ENCODE measurements around the gene CSN3. TPM values are rescaled to one million over a fixed set of nuclear protein-coding genes. Genes with fewer than 3 reads are reported as not detected.
"Not testable (repeated sequence)": the region's sequence is repeated elsewhere in the genome, so short reads cannot be mapped to it uniquely, and the experiment has no call there.

CSN3 gene
- total RNA-seq, 2 experiments from 2014 or later, result not detected

- ChIA-PET CTCF (no interaction called here), POLR2A (no interaction called here)
- H3K4me3 Mint-ChIP-seq, result no peak overlapping the region
- ATAC-seq (no peak), DNase-seq (no peak)
- TF ChIP-seq CTCF (IDR thresholded peaks at IDR 0.05), result no peak
- no peaks in the 10 kb centered on the region for H3K27me3 Mint-ChIP-seq
- H3K4me1 Mint-ChIP-seq (ENCODE audit: low read depth), result no peaks in the 10 kb centered on the region
- intact Hi-C loops (cut with micrococcal nuclease), result no loop called here
- H3K9me3 Mint-ChIP-seq, result no peaks in the 10 kb centered on the region
- no peak overlapping the region for H3K27ac Mint-ChIP-seq
- no peaks in the 10 kb centered on the region for H3K36me3 Mint-ChIP-seq (ENCODE audit: low read depth)
These were observed 38.8 kb upstream of the CSN3 start for GRCh38 chr4:70203601-70204000.

GRCh38 chr4:70212752-70213151 lies 29.6 kb upstream of the CSN3 start:
- H3K4me3 Mint-ChIP-seq; H3K27ac Mint-ChIP-seq; POLR2A ChIA-PET; ATAC-seq; DNase-seq; intact Hi-C loops (cut with micrococcal nuclease); H3K27me3 Mint-ChIP-seq; H3K36me3 Mint-ChIP-seq (ENCODE audit: low read depth); H3K9me3 Mint-ChIP-seq; H3K4me1 Mint-ChIP-seq (ENCODE audit: low read depth); CTCF ChIA-PET: not testable (repeated sequence)

GRCh38 chr4:70216109-70216508 lies 26.3 kb upstream of the CSN3 start:
- H3K36me3 Mint-ChIP-seq (ENCODE audit: low read depth); DNase-seq; intact Hi-C loops (cut with micrococcal nuclease); CTCF ChIA-PET; ATAC-seq; H3K4me1 Mint-ChIP-seq (ENCODE audit: low read depth); H3K9me3 Mint-ChIP-seq; H3K4me3 Mint-ChIP-seq; POLR2A ChIA-PET; H3K27ac Mint-ChIP-seq; H3K27me3 Mint-ChIP-seq: not testable (repeated sequence)

- DNase-seq; H3K4me1 Mint-ChIP-seq (ENCODE audit: low read depth); intact Hi-C loops (cut with micrococcal nuclease); H3K4me3 Mint-ChIP-seq; ATAC-seq; H3K27me3 Mint-ChIP-seq; POLR2A ChIA-PET; H3K36me3 Mint-ChIP-seq (ENCODE audit: low read depth); H3K9me3 Mint-ChIP-seq; H3K27ac Mint-ChIP-seq; CTCF ChIA-PET: not testable (repeated sequence)
These were observed 25.8 kb upstream of the CSN3 start for GRCh38 chr4:70216550-70216949.

- H3K36me3 Mint-ChIP-seq (ENCODE audit: low read depth); H3K4me3 Mint-ChIP-seq; DNase-seq; H3K27ac Mint-ChIP-seq; CTCF ChIA-PET; POLR2A ChIA-PET; H3K4me1 Mint-ChIP-seq (ENCODE audit: low read depth); H3K9me3 Mint-ChIP-seq; intact Hi-C loops (cut with micrococcal nuclease); H3K27me3 Mint-ChIP-seq; ATAC-seq: not testable (repeated sequence)
These were observed 21.0 kb upstream of the CSN3 start for GRCh38 chr4:70221389-70221788.

GRCh38 chr4:70221818-70222217 lies 20.6 kb upstream of the CSN3 start:
- DNase-seq; H3K9me3 Mint-ChIP-seq; POLR2A ChIA-PET; H3K4me3 Mint-ChIP-seq; ATAC-seq; H3K27me3 Mint-ChIP-seq; H3K27ac Mint-ChIP-seq; H3K36me3 Mint-ChIP-seq (ENCODE audit: low read depth); H3K4me1 Mint-ChIP-seq (ENCODE audit: low read depth); CTCF ChIA-PET; intact Hi-C loops (cut with micrococcal nuclease): not testable (repeated sequence)

GRCh38 chr4:70225824-70226223 lies 16.6 kb upstream of the CSN3 start, which contains the start of gene FDCSP:
TSS of gene FDCSP (plus strand) at chr4:70226124. CDS start at chr4:70231195, 5,071 bp downstream.
- intact Hi-C loops (cut with micrococcal nuclease), result no loop called here
- ChIA-PET POLR2A (no interaction called here), CTCF (no interaction called here)
- DNase-seq, result no peak
- Mint-ChIP-seq H3K27me3 (no peaks in the 10 kb centered on the region), H3K9me3 (no peaks in the 10 kb centered on the region), H3K27ac (no peak within 1 kb of the TSS), H3K36me3 (ENCODE audit: low read depth) (no peaks in the 10 kb centered on the region), H3K4me1 (ENCODE audit: low read depth) (no peaks in the 10 kb centered on the region), H3K4me3 (no peak within 1 kb of the TSS)
- no peak for TF ChIP-seq CTCF (IDR thresholded peaks at IDR 0.05)
- ATAC-seq, result no peak

GRCh38 chr4:70236125-70236524 lies 6.3 kb upstream of the CSN3 start:
- no peak for ATAC-seq
- H3K9me3 Mint-ChIP-seq, result no peaks in the 10 kb centered on the region
- CTCF ChIA-PET, result no interaction called here

More at GRCh38 chr4:70236125-70236524, 6.3 kb upstream of the CSN3 start:
- H3K4me1 Mint-ChIP-seq (ENCODE audit: low read depth), result no peaks in the 10 kb centered on the region
- H3K27me3 Mint-ChIP-seq, result no peaks in the 10 kb centered on the region
- TF ChIP-seq CTCF (IDR thresholded peaks at IDR 0.05), result no peak
- intact Hi-C loops (cut with micrococcal nuclease), result no loop called here
- H3K36me3 Mint-ChIP-seq (ENCODE audit: low read depth), result no peaks in the 10 kb centered on the region
- POLR2A ChIA-PET, result no interaction called here
- no peak overlapping the region for H3K4me3 Mint-ChIP-seq
- no peak for DNase-seq
- H3K27ac Mint-ChIP-seq, result no peak overlapping the region
